Medulla oblongata (tissue), 1 donor: ENCODE data around the gene BRICD5.
"Not testable (repeated sequence)": the region's sequence is repeated elsewhere in the genome, so short reads cannot be mapped to it uniquely, and the experiment has no call there.

Source experiments
- DNase-seq: peaks from one replicate; pipeline ENCODE4 v3.0.0-alpha.2; 2015; ENCODE audit errors: extremely low spot score

The BRICD5 gene

GRCh38 chr16:2210386-2211365, at the start of gene BRICD5:
Gene BRICD5 (minus strand): TSS chr16:2210863. CDS start chr16:2210833, 30 bp downstream.
- no peak for DNase-seq

- no peak for DNase-seq
Measured at GRCh38 chr16:2260250-2260649, 49.6 kb upstream of the BRICD5 start.

- DNase-seq, result not testable (repeated sequence)
Measured at GRCh38 chr16:2258530-2258929, 47.9 kb upstream of the BRICD5 start.

DNA sequence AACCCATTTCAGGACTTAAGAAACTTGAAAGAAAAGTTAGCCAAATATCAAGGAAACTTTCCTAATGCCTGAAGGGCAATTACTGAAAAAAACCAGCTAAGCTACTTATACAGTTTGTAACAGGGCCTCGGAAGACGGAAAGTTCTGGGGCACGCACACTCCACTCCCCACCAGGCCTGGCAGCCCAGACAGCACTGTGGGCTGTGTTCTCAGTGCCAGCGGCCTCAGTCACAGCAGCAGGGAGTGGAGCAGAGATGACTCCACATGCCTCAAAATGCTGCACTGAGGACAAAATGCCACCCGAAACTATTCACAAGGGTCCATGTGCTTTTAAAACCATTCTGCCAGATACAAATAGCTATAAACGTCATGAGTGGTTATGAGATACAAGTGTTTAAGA, 47.1 kb upstream of the BRICD5 start:
- no peak for DNase-seq

DNA sequence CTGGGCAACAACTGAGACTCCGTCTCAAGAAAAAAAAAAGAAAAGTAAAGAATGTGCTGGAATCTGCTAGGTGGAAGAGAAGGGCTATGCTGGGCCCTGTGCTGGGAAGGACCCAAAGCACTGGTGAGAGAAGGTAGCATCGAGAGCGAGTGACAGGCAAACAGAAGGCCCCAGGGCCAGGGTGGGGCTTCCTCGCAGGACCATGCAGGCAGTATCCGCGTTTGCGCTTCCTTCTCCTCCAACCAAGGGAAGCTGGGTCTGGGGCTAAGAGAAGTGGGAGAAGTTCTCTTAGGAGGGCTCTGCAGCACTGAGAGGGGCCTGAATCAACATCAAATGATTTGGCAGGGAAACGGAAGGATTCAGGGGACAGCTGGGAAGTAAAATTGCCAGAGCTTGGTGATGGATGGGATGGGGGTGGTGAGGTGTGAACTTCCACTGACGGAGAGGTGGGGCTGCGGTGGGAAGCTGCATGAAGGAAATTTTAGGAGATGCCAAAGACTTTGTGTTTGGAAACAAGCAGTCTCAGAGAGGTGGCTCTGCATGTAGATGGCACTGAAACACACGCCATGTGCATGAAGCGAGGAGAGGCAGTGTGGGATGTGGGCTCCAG, 46.0 kb upstream of the BRICD5 start:
- DNase-seq, result no peak

- DNase-seq, result no peak
Measured at GRCh38 chr16:2253293-2253692, 42.6 kb upstream of the BRICD5 start.

- no peak for DNase-seq
Measured at GRCh38 chr16:2252806-2253148, 42.1 kb upstream of the BRICD5 start.

- peak; percentile 96 for DNase-seq
Measured at GRCh38 chr16:2251296-2252111, 40.8 kb upstream of the BRICD5 start, which contains the start of gene ECI1. Gene ECI1 (minus strand): TSS chr16:2251587. CDS start chr16:2251566, 21 bp downstream.

DNA sequence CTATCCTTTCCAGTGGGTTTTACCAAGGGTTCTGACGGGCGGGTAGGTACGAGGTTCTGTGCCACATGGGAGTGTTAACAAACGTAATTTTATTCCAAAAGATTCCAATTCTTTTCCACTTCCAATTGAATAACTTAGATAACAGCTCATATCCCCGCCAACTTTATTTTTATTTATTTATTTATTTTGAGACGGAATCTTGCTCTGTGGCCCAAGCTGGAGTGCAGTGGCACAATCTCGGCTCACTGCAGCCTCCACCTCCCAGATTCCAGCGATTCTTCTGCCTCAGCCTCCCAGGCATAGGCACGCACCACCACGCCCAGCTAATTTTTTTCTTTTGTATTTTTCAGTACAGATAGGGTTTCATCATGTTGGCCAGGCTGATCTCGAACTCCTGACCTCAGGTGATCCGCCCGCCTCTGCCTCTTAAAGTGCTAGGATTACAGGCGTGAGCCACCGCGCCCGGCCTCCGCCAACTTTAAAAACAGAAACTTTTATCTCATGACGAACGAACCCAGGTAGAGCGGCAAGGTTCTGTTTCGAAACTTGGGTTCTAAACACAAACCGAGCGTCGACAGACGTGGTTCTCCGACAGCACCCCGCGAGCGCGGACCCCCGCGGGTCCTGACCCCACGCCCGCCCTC, 40.1 kb upstream of the BRICD5 start:
- no peak for DNase-seq

DNA sequence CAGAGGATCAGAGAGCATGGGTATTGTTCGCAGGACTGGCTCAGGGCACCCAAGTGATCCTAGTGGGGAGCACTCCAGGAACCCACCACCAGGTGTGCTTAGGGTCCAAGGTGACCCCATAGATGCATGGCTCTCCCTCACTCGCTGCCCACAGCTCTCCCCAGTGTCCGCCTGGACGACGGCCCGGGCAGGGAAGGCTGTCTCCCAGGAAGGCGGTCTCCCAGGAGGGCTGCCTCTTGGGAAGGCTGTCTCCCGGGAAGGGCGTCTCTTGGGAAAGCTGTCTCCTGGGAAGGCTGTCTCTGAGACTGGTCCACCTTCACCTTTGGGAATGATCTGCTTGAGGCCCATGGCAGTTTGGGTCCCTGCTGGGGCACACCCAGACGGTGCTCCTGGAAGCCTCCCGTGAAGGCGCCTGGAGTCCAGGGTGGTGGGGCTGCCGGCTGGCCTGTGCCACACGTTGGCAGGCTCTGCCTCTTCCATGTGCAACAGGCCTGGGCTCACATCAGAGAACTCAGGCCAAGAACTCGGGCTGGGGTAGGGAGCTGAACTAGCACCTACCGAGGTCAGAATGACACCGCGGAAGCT, 35.7 kb upstream of the BRICD5 start:
- no peak for DNase-seq

GRCh38 chr16:2244926-2245795, 34.5 kb upstream of the BRICD5 start:
- no peak for DNase-seq

DNA sequence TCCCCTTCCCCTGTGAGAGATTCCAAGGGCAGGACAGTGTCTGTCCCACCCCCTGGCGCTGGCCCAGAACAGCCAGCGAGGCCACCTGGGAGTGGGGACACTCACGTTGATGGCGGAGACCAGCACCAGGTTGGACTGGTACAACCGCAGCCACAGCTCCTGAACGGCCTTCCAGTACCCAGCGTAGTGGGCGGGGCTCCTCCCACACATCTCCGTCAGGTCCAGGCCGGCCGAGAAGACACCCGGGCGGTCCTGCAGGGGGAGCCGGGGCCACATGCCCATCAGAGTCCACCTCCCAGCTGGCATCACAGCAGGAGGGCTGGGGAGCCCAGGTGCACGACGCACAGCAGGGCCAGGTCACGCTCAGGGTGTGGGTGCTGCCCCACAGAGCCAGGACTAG, 33.6 kb upstream of the BRICD5 start:
- DNase-seq, result no peak

DNA sequence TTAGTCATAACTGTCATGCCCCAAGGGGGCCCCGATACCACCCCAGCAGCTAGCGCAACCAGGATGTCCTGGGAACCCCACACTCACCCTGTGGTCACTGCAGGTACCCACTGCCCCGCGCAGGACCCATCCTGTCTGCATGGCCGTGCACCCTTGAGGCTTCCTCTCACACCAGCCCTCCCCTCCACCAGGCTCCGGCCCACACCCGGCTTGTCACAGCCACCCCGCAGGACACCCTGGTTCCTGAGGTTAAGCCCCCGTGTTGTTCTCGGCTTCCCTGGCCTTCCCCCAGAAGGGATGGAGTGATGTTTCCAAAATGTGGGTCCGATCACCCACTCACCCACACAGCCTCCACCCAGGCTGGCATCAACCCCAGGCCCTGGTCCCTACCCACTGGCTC, 33.1 kb upstream of the BRICD5 start:
- DNase-seq, result no peak

DNA sequence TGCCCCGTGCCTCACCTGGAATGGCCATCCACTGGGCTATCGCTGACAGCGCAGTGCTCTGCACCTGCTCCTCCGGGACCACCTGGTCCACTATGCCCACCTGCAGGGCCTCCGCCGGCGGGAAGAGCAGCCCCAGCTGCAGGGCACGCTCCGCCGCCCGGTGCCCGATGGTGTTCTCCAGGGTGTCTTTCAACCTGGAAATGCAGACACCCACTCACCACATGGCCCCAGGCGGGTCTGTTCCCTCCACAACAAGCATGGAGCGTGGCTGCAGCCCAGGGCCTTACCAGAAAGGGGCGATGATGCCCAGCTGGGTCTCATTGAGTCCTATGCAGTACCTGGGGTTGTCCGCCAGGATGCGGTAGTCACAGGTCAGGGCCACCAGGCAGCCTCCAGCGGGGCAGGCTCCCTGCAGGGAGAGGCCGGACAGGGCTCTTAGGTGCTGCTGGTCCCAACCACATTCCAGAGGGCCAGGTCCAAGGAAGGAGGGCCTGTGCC, 32.4 kb upstream of the BRICD5 start:
- no peak for DNase-seq

DNA sequence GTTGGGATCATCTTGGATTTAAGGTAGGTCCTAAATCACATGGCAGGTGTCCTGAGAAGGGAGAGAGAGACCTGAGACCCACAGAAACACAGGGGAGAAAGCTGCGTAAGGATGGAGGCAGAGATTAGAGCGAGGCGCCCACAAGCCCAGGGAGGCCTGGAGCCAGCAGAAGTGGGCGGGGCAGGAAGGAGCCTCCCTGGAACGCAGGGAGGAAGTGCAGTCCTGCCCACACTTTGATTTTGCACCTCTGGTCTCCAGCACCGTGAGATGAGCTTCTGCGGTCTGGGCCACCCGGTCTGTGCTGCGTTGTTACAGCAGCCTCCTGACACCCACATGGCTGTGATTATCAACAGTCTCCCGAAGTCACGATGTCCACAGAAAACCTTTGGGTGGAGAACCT, 31.9 kb upstream of the BRICD5 start:
- DNase-seq, result no peak

DNA sequence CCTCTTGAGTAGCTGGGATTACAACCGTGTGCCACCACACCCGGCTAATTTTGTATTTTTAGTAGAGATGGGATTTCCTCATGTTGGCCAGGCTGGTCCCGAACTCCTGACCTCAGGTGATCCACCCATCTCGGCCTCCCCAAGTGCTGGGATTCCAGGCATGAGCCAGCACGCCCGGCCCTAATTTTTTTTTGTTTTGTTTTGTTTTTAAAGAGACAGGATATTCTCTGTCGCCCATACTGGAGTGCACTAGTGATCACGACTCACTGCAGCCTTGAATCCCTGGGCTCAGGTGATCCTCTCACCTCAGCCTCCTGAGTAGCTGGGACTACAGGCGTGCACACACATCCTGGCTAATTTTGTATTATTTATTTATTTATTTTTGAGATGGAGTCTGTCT, 29.7 kb upstream of the BRICD5 start:
- not testable (repeated sequence) for DNase-seq

GRCh38 chr16:2238838-2239675, 28.4 kb upstream of the BRICD5 start:
- DNase-seq, result no peak

DNA sequence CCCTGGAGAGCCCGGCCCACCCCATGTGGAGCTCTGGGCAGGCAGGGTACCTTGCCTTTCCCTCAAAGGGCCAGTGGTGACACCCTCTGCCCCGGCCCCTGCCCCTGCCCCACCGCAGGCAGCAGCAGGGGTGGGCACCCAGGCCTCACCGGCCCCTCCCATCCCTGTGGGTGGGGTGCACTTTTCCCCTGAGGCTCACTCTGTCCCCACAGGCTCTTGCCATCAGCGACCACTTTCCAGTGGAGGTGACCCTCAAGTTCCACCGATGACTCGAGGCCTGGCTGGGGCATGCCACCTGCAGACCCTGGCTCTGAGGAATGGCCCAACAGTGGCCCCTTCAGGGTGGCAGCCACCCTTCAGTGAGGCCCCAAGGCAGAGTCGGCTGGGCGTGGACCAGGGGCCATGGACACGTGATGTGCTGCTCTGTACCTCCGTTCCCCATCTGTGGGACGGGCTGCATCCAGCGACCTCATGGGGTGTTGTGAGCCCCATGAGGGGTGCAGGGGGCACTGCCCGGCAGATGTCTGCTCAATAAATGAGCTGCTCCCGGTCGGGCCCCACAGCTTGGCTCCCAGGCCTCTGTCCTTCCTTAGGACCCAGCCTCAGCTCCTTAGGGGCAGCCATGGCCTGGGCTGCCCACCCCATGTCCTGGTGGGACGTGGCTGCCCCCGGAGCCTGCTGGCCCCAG, 27.6 kb upstream of the BRICD5 start:
- no peak for DNase-seq
